ENCODE data around the gene RFLNA. TPM values are rescaled to one million over a fixed set of nuclear protein-coding genes. Genes with fewer than 3 reads are reported as not detected.

The RFLNA gene
- total RNA-seq, 4 donors from 2014 or later = 3.9 to 13.7 TPM; not detected in 2

DNA sequence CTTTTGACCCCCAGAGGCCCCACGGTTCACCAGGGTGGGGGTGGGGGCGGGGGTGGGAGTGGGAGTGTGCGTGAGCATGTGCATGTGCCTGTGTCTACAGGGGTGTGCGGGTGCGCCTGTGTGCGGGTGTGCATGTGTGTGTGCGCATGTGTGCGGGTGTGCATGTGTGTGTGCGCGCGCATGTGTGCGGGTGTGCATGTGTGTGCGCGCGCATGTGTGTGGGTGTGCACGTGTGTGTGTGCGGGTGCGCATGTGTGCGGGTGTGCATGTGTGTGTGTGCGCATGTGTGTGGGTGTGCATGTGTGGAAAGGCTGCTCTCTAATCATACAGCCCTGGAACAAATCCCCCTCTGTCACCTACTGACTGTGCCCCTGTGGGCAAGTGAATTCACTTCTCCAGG, 38.8 kb downstream of the RFLNA start:
- Histone ChIP-seq H3K9me3 (no peaks in the 10 kb centered on the region), H3K36me3 (no peaks in the 10 kb centered on the region), H3K27me3 (no peaks in the 10 kb centered on the region), H3K27ac (no peak overlapping the region), H3K4me3 (no peak overlapping the region), H3K4me1 (no peaks in the 10 kb centered on the region)
- TF ChIP-seq, protein P1, sequence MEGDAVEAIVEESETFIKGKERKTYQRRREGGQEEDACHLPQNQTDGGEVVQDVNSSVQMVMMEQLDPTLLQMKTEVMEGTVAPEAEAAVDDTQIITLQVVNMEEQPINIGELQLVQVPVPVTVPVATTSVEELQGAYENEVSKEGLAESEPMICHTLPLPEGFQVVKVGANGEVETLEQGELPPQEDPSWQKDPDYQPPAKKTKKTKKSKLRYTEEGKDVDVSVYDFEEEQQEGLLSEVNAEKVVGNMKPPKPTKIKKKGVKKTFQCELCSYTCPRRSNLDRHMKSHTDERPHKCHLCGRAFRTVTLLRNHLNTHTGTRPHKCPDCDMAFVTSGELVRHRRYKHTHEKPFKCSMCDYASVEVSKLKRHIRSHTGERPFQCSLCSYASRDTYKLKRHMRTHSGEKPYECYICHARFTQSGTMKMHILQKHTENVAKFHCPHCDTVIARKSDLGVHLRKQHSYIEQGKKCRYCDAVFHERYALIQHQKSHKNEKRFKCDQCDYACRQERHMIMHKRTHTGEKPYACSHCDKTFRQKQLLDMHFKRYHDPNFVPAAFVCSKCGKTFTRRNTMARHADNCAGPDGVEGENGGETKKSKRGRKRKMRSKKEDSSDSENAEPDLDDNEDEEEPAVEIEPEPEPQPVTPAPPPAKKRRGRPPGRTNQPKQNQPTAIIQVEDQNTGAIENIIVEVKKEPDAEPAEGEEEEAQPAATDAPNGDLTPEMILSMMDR (IDR thresholded peaks at IDR 0.05) = no peak
- no peak for TF ChIP-seq POLR2A (IDR thresholded peaks at IDR 0.05)
- no peak for DNase-seq
- intact Hi-C loops (cut with DNase I; ENCODE audit: low total_unique reads) = no loop called here

DNA sequence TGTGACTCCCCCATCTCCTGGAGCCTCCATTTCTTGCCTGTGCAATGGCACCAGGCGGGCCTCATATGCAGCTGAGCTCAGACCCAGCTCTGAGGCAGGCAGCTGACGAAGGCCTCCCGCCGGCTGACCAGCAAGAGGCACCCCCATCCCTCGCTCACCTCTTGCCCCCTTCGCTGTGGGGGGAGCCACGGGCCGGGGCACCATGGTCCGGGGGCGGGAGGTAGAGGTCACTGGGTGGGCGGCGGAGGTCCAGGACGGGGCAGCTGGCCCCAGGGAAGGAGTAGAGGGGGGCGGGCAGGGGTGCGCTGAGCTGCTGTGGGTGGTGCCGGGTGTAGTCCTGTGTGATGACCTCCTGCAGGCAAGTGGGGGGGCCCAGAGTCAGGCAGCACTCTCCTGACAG, 39.4 kb downstream of the RFLNA start:
- intact Hi-C loops (cut with DNase I; ENCODE audit: low total_unique reads) = no loop called here
- H3K4me3 ChIP-seq = no peak overlapping the region
- TF ChIP-seq, protein P1 (IDR thresholded peaks at IDR 0.05) = no peak
- TF ChIP-seq POLR2A (IDR thresholded peaks at IDR 0.05) = no peak
- no peaks in the 10 kb centered on the region for H3K4me1 ChIP-seq
- DNase-seq = no peak
- no peaks in the 10 kb centered on the region for H3K9me3 ChIP-seq
- H3K27me3 ChIP-seq = no peaks in the 10 kb centered on the region
- H3K36me3 ChIP-seq = no peaks in the 10 kb centered on the region
- no peak overlapping the region for H3K27ac ChIP-seq

DNA sequence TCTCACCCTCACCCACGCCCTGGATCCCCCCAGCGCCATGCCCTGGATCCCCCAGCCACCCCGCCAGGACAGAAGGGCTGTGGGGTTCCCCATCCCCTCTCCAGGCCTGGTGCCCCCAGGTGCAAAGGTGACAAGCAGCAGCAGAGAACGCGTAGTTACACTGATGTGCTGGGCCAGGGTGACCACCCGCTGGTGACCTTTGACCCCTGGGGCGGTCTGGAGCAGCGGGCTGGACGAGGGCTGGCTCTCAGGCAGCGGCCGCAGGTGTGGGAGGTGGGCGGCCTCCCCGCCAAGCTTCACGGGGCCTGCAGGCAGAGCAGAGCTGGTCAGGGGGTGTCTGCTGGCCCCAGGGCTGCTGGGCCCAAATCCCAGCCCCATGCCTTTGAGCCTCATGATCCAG, 40.1 kb downstream of the RFLNA start:
- H3K9me3 ChIP-seq = no peaks in the 10 kb centered on the region
- no peaks in the 10 kb centered on the region for H3K36me3 ChIP-seq
- H3K4me3 ChIP-seq = no peak overlapping the region
- H3K27ac ChIP-seq = no peak overlapping the region
- no peak for TF ChIP-seq POLR2A (IDR thresholded peaks at IDR 0.05)
- TF ChIP-seq, protein P1 (IDR thresholded peaks at IDR 0.05) = no peak
- H3K27me3 ChIP-seq = no peaks in the 10 kb centered on the region
- no peaks in the 10 kb centered on the region for H3K4me1 ChIP-seq
- DNase-seq = no peak
- intact Hi-C loops (cut with DNase I; ENCODE audit: low total_unique reads) = no loop called here

DNA sequence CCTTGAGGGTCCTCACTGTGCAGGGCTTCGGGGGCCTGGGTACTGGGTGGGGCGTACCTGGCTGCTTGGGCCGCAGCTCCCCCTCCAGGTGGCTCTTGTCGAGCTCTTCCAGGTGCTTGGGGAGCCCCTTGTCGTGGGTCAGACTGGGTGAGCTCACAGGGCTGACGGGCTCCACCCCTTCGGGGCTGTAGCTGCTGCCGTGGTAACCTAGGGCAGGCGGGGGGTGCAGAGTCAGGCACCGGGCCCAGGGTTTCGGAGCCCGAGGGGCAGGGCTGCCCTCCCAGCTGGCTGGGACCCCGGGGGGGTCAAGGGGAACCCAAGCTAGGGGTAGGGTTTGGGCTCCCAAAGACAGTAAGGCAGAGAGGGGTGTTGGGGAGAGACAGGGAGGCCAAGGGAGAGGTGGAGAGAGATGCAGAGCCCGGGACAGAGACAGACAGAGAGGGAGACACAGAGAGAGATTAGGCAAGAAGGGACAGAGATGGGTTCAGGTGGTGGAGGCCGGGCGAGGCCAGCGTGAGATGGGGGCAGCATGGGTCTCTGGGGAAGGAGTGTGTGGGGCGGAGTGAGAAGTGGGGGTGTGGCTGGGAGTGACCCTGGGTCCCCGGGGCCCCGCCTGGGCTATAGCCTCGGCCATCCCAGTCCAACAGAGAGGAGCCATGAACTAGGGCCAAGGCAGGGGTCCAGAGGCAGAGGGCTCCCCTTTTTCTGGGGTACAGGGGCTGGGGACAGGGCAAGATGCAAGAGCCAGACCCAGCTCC, 40.7 kb downstream of the RFLNA start:
- intact Hi-C loops (cut with DNase I; ENCODE audit: low total_unique reads) = no loop called here
- no peaks in the 10 kb centered on the region for H3K4me1 ChIP-seq
- H3K27me3 ChIP-seq = no peaks in the 10 kb centered on the region
- no peaks in the 10 kb centered on the region for H3K9me3 ChIP-seq
- H3K36me3 ChIP-seq = no peaks in the 10 kb centered on the region
- TF ChIP-seq POLR2A (IDR thresholded peaks at IDR 0.05) = no peak
- TF ChIP-seq, protein P1 (IDR thresholded peaks at IDR 0.05) = no peak
- no peak for DNase-seq
- no peak overlapping the region for H3K27ac ChIP-seq
- H3K4me3 ChIP-seq = no peak overlapping the region

DNA sequence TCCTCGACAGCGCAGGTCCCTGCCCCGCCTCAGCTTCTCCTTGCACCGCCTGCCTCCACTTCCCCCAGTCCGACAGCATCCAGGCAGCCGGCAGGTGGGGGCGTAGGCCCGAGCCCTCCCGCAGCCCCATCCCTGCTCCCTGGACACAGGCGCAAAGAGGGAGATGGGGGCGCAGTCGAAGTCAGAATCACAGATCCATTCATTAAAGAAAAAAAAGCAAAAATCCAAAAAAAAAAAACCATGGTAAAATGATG, 41.2 kb downstream of the RFLNA start:
- TF ChIP-seq, protein P1 (IDR thresholded peaks at IDR 0.05) = no peak
- no peak for TF ChIP-seq POLR2A (IDR thresholded peaks at IDR 0.05)
- Histone ChIP-seq H3K4me1 (no peaks in the 10 kb centered on the region), H3K36me3 (no peaks in the 10 kb centered on the region), H3K9me3 (no peaks in the 10 kb centered on the region), H3K4me3 (no peak overlapping the region), H3K27me3 (no peaks in the 10 kb centered on the region), H3K27ac (no peak overlapping the region)
- no peak for DNase-seq
- intact Hi-C loops (cut with DNase I; ENCODE audit: low total_unique reads) = no loop called here

Measured in uterus (tissue), 4 donors.